KOPT-K1 (cell line): ENCODE data around the gene BRINP1.

Source experiments
- H3K27ac ChIP-seq: fragments of 200-600 bp; sonication (generic); 2 replicates; pipeline ENCODE4 v1.5.1; 2016; ENCODE audit warnings: antibody characterized with exemption, mild to moderate bottlenecking, low read depth, low read length; ENCODE audit not compliant: poor library complexity, severe bottlenecking
- H3K36me3 ChIP-seq: fragments of 200-600 bp; sonication (generic); 2 replicates; pipeline ENCODE4 v1.5.1; 2017; ENCODE audit warnings: antibody characterized with exemption, mild to moderate bottlenecking, low read length, moderate library complexity; ENCODE audit not compliant: insufficient read depth
- H3K9me3 ChIP-seq: fragments of 200-600 bp; sonication (generic); 2 replicates; pipeline ENCODE4 v1.5.1; 2017; ENCODE audit warnings: antibody characterized with exemption, low read length, mild to moderate bottlenecking; ENCODE audit not compliant: insufficient read depth, poor library complexity, severe bottlenecking

BRINP1 gene

GRCh38 chr9:119307471-119307870 is 61.8 kb downstream of the BRINP1 start:
- Histone ChIP-seq H3K36me3 (no peaks in the 10 kb centered on the region), H3K9me3 (no peaks in the 10 kb centered on the region), H3K27ac (no peak overlapping the region)

- Histone ChIP-seq H3K9me3 (no peaks in the 10 kb centered on the region), H3K36me3 (no peaks in the 10 kb centered on the region), H3K27ac (no peak overlapping the region)
Observed at GRCh38 chr9:119304555-119304954, 64.7 kb downstream of the BRINP1 start.

GRCh38 chr9:119302988-119303698 is 66.1 kb downstream of the BRINP1 start:
- no peaks in the 10 kb centered on the region for H3K9me3 ChIP-seq
- no peaks in the 10 kb centered on the region for H3K36me3 ChIP-seq
- H3K27ac ChIP-seq: no peak overlapping the region

- Histone ChIP-seq H3K36me3 (no peaks in the 10 kb centered on the region), H3K9me3 (no peaks in the 10 kb centered on the region), H3K27ac (no peak overlapping the region)
Observed at GRCh38 chr9:119298076-119298853, 71.0 kb downstream of the BRINP1 start.

- Histone ChIP-seq H3K27ac (no peak overlapping the region), H3K36me3 (no peaks in the 10 kb centered on the region), H3K9me3 (no peaks in the 10 kb centered on the region)
Observed at GRCh38 chr9:119291554-119291953, 77.7 kb downstream of the BRINP1 start.

DNA sequence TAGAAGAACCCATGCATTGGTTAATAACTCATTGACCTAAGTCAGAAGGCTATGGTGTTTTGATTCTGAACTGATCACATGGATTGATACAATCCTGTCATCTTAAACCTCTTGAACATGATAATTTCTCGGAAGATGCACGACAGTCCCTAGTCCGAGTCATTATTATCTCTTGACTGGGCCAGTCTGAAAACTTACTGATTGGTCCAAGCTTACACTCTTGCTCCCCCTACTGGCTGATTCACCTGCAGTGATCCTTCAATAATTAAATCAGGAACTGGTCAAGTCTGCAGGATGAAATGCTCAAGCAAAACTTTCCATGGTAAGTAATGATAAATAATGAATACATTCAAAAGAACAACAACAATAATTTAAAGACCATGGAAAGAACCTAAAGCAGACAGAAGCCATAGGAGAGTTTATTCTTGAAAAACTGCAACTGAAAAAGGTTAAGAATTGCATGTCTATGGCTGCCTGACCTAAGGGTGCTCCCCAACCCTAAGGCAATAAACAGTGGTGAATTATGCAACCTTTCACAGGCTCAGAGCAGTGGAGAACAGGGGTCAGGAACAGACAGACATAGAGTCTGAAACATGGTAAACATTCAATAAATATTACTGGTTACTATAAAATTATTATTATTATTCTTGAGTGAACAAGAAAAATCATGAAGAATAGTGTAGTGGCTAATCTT is 79.3 kb downstream of the BRINP1 start:
- Histone ChIP-seq H3K36me3 (no peaks in the 10 kb centered on the region), H3K9me3 (no peaks in the 10 kb centered on the region), H3K27ac (no peak overlapping the region)

- H3K36me3 ChIP-seq: no peaks in the 10 kb centered on the region
- no peak overlapping the region for H3K27ac ChIP-seq
- H3K9me3 ChIP-seq: no peaks in the 10 kb centered on the region
Observed at GRCh38 chr9:119284587-119285337, 84.5 kb downstream of the BRINP1 start.

DNA sequence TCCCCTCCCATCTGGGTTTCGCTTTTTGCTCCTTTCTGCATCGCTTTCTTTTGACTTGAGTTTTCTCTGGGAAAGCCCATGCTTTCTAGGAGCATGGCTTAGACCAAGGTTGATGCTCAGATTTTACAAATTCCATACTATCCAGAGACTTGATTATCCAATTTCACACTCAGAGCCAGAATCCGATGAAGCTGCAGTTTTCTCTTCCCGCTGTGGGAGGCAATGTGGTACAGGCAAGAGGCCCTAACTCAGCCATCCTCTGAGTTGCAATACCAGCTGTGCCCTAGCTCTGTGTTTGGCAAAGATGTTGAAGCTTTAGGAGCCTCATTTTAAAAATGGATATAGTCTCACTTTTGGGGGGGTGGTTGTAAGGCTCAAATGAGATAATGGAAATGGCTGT is 85.1 kb downstream of the BRINP1 start:
- Histone ChIP-seq H3K36me3 (no peaks in the 10 kb centered on the region), H3K27ac (no peak overlapping the region), H3K9me3 (no peaks in the 10 kb centered on the region)

- H3K36me3 ChIP-seq: no peaks in the 10 kb centered on the region
- H3K9me3 ChIP-seq: no peaks in the 10 kb centered on the region
- H3K27ac ChIP-seq: no peak overlapping the region
Observed at GRCh38 chr9:119283078-119283794, 86.0 kb downstream of the BRINP1 start.

DNA sequence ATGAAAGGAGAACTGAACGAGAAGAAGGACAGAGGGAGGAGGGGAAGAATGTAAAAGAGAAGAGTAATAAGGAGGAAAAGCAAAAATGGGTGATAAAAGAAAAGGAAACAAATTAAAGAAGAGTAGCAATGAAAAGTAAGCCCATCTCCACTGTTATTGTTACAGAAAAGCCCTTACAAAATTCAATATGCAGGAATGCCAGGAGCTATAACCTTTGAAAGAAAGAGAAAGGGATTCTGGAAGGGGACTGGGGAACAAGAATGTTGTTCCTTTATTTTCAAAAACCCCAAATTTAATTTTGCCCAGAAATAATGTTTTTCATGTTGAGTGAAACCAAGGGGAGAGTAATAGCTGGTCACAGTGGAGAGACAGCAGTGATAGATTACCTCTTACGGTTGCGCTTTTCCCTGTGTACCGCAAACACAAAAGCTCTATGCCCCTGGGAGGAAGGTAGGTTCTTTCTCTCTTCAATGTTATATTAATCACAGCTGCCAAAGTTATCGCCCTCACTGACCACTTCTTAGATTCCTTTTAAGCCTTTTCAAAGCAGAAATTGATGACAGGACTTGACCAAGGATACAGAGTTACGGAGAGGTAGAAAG is 86.7 kb downstream of the BRINP1 start:
- Histone ChIP-seq H3K9me3 (no peaks in the 10 kb centered on the region), H3K36me3 (no peaks in the 10 kb centered on the region), H3K27ac (no peak overlapping the region)

GRCh38 chr9:119280740-119281485 is 88.3 kb downstream of the BRINP1 start:
- no peaks in the 10 kb centered on the region for H3K9me3 ChIP-seq
- no peaks in the 10 kb centered on the region for H3K36me3 ChIP-seq
- no peak overlapping the region for H3K27ac ChIP-seq

- no peak overlapping the region for H3K27ac ChIP-seq
- H3K36me3 ChIP-seq: no peaks in the 10 kb centered on the region
- H3K9me3 ChIP-seq: no peaks in the 10 kb centered on the region
Observed at GRCh38 chr9:119278171-119278570, 91.1 kb downstream of the BRINP1 start.

DNA sequence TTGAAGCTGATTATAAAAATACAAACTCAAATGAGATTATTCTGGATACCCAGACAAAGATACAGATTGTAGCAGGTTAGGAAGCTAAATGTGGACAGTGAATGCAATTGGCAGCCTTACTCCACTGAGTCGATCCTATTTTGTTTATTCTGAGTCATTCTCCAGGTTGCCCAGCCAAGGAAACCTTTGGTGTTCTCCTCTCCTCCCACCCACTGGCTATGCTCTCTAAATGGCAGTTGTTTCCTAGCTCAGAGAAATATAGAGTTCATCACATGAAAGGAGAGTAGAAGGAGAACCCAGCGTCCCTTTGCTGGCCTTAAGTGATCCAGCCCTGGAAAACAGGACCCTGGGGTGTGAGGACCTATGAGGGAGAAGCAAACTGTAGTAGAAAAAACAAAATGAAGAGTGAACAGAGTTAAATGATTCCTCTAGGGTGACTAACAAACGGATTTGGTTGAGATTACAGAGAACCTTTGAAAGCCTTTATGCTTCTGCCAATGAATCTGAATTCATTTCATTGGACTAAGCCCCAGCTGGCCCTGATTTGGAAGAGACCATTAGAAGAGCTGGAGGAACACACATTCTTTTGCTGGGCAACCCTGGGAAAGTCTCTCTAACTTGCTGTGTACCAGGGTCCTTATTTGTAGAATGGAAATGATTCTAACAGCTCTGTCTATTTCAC is 95.1 kb downstream of the BRINP1 start:
- no peak overlapping the region for H3K27ac ChIP-seq
- no peaks in the 10 kb centered on the region for H3K36me3 ChIP-seq
- no peaks in the 10 kb centered on the region for H3K9me3 ChIP-seq
